A673 (cell line): ENCODE data around the gene RBBP6.

Experiments used
- EZH2 ChIP-seq: fragments of 200-600 bp; sonication (generic); IDR thresholded peaks from 2 replicates; pipeline ENCODE4 v1.6.1; 2017; ENCODE audit warnings: borderline replicate concordance, low read depth, mild to moderate bottlenecking, mixed read lengths, antibody characterized with exemption, low read length; ENCODE audit not compliant: poor library complexity, severe bottlenecking
- TF ChIP-seq, protein P1 (sequence below): fragments of 300-800, 200-600 bp; sonication (generic); conservative IDR thresholded peaks from 2 replicates; pipeline ENCODE4 v1.5.1; 2017; ENCODE audit warnings: low read depth, mild to moderate bottlenecking, antibody characterized with exemption, low read length, moderate library complexity, mixed read lengths

DNA sequence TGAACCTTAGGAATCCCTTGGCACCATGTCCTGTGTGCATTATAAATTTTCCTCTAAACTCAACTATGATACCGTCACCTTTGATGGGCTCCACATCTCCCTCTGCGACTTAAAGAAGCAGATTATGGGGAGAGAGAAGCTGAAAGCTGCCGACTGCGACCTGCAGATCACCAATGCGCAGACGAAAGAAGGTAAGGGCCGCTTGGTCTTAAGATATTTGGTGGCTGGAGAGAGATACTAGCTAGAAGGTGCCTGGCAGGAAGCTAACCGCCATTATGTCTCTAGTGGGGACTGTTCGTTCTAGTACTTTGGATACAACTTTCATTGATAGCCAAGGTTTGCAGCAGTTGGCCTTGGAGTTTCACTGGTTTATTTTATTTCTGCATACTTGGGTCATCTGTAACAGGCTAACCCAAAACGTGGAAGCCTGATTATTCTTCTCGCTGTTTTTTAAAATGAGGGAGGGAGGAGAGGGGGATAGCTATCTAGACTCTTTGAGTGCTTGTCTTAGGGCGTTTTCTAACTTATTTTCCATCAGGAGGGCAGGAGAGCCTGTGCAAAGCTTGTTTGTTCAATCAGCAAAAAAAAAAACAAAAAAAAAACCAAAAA, 1.3 kb downstream of the RBBP6 start:
- TF ChIP-seq, protein P1, sequence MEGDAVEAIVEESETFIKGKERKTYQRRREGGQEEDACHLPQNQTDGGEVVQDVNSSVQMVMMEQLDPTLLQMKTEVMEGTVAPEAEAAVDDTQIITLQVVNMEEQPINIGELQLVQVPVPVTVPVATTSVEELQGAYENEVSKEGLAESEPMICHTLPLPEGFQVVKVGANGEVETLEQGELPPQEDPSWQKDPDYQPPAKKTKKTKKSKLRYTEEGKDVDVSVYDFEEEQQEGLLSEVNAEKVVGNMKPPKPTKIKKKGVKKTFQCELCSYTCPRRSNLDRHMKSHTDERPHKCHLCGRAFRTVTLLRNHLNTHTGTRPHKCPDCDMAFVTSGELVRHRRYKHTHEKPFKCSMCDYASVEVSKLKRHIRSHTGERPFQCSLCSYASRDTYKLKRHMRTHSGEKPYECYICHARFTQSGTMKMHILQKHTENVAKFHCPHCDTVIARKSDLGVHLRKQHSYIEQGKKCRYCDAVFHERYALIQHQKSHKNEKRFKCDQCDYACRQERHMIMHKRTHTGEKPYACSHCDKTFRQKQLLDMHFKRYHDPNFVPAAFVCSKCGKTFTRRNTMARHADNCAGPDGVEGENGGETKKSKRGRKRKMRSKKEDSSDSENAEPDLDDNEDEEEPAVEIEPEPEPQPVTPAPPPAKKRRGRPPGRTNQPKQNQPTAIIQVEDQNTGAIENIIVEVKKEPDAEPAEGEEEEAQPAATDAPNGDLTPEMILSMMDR: no peak
- no peak for TF ChIP-seq EZH2
